Liver (tissue), 3 donors: ENCODE data around the gene PRIMPOL.
"Not testable (repeated sequence)": the region's sequence is repeated elsewhere in the genome, so short reads cannot be mapped to it uniquely, and the experiment has no call there.

ENCODE experiments used
- ATF3 ChIP-seq: IDR thresholded peaks from 2 replicates; pipeline ENCODE4 v1.6.1; 2016; ENCODE audit warnings: antibody characterized with exemption
- CTCF ChIP-seq: fragments of 150-350 bp; IDR thresholded peaks from 2 replicates; pipeline ENCODE4 v1.5.1; 2017; ENCODE audit warnings: improper control_type of control experiment, low read depth, low read length; ENCODE audit not compliant: missing input control
- EGR1 ChIP-seq, 2 donors: IDR thresholded peaks; 2 replicates each; pipeline ENCODE4 v1.6.1; 2016 to 2018; ENCODE audit warnings: antibody characterized with exemption in 2 of 2, low read depth in 2 of 2
- FOXA1 ChIP-seq: IDR thresholded peaks from 2 replicates; pipeline ENCODE4 v1.6.1; 2016; ENCODE audit warnings: antibody characterized with exemption
- GABPA ChIP-seq, 2 donors: IDR thresholded peaks in 1 of 2; conservative IDR thresholded peaks in 1 of 2; 2 replicates each; pipeline ENCODE4 v1.6.1; 2016; ENCODE audit warnings: antibody characterized with exemption in 2 of 2, mild to moderate bottlenecking in 1 of 2, moderate library complexity in 1 of 2
- JUND ChIP-seq, 2 donors: IDR thresholded peaks; 2 replicates each; pipeline ENCODE4 v1.6.1; 2016; ENCODE audit warnings: antibody characterized with exemption in 2 of 2
- NR2F2 ChIP-seq: IDR thresholded peaks from 2 replicates; pipeline ENCODE4 v1.6.1; 2016; ENCODE audit warnings: antibody characterized with exemption
- REST ChIP-seq: IDR thresholded peaks from 2 replicates; pipeline ENCODE4 v1.6.1; 2016; ENCODE audit warnings: antibody characterized with exemption, mild to moderate bottlenecking
- RXRA ChIP-seq, 2 donors: IDR thresholded peaks; 2 replicates each; pipeline ENCODE4 v1.6.1; 2017 to 2018; ENCODE audit warnings: antibody characterized with exemption in 2 of 2, mild to moderate bottlenecking in 1 of 2
- SP1 ChIP-seq: IDR thresholded peaks from 2 replicates; pipeline ENCODE4 v1.6.1; 2018; ENCODE audit warnings: antibody characterized with exemption, mild to moderate bottlenecking
- TAF1 ChIP-seq: conservative IDR thresholded peaks from 2 replicates; pipeline ENCODE4 v1.6.1; 2016; ENCODE audit warnings: antibody characterized with exemption, mild to moderate bottlenecking
- YY1 ChIP-seq: IDR thresholded peaks from 2 replicates; pipeline ENCODE4 v1.6.1; 2016; ENCODE audit warnings: antibody characterized with exemption, mild to moderate bottlenecking
- ZBTB33 ChIP-seq: IDR thresholded peaks from 2 replicates; pipeline ENCODE4 v1.6.1; 2016; ENCODE audit warnings: antibody characterized with exemption
- donor health status: healthy.
- donor health status: healthy.

GRCh38 chr4:184625783-184626596 is 23.5 kb upstream of the PRIMPOL start:
- not testable (repeated sequence) for TF ChIP-seq EGR1 (IDR thresholded peaks at IDR 0.05; ENCODE audit: low read depth in 2 of 2); YY1; CTCF; REST; RXRA (IDR thresholded peaks at IDR 0.05); FOXA1; GABPA (IDR thresholded peaks at IDR 0.05 in 1 of 2, conservative IDR thresholded peaks at IDR 0.05 in 1 of 2); JUND (IDR thresholded peaks at IDR 0.05); SP1; ZBTB33; ATF3; NR2F2; TAF1
